Retina (tissue), 1 donor: ENCODE results near the gene CNTNAP2.

ENCODE experiments used
- DNase-seq: peaks from one replicate; pipeline ENCODE4 v3.0.0-alpha.2; 2016

Gene CNTNAP2

DNA sequence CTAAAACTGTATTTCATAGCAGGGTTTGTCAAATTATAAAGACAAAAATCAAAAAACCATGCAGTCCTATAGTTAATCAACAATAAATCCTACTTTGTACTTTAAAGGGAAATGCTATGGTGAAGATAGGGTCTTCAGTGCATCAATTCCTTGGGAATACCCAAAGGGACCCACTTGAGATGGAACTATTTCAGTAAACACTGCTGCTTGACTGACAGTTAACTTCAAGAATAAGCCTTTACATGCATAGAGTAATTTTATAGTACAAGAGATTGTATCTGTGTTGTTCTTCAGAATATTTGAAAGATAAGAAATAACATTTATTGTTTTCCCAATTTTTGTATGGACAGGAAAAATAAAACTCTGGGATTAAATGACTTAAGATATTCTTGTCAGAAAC is 1179.6 kb downstream of the CNTNAP2 start:
- DNase-seq, result no peak

GRCh38 chr7:147296986-147297385 is 1180.4 kb downstream of the CNTNAP2 start:
- DNase-seq, result no peak

GRCh38 chr7:147298611-147299043 is 1182.0 kb downstream of the CNTNAP2 start:
- no peak for DNase-seq

- DNase-seq, result no peak
These were observed 1183.7 kb downstream of the CNTNAP2 start for GRCh38 chr7:147300293-147300692.

- no peak for DNase-seq
These were observed 1187.8 kb downstream of the CNTNAP2 start for GRCh38 chr7:147304376-147304775.

DNA sequence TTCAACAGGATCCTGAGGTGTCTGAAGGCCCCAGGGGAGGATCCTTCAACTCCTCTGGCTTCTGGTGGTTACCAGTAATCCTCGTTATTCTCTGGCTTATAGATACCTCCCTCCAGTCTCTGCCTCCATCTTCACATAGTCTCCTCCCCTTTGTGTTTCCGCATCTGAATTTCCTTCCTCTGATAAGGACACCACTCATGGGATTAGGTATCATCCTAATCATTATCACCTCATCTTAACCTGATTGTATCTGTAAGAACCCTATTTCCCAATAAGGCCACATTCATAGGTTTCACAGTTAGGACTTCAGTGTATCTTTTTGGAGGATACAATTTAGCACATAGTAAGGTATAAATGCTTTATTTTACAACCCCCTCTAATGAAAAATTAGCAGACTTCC is 1189.2 kb downstream of the CNTNAP2 start:
- no peak for DNase-seq

DNA sequence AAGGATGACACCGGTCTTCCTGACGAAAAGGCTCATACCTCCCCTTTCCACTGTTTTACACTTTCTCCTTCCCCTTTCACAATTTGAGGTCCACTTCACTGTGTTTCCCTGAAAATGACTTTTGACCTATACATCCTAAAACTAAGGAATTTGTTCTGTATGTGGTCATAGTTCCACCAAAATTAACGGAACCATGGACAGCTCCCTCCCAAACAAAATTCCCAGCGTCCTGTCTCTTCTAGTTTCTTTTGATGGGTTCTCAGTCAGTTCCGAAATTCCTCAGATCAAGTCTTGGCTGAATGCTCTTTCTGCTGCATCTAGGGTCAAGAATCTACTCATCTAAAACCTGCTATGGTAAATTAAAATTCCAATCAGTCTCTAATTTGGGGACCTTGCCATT is 1191.9 kb downstream of the CNTNAP2 start:
- no peak for DNase-seq

DNA sequence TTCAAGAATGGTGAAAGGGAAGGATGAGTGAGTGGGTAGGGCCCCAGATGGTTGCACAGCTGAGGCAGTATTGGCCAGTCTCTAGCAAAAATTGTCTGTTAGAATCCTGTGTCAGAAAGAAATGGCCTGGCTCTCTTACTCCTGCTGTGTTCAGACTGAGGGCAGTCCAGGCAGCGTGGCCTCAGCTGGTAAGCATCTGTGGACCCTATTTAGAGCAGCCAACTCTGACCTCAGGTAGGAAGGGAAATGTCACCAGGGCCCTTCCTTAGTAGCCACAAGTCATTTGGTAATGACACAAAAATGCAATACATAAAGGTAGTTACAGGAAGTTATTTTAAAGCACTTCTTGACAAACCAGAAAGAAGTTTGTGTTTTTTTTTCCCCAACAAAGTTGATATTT is 1194.7 kb downstream of the CNTNAP2 start:
- DNase-seq, result no peak

DNA sequence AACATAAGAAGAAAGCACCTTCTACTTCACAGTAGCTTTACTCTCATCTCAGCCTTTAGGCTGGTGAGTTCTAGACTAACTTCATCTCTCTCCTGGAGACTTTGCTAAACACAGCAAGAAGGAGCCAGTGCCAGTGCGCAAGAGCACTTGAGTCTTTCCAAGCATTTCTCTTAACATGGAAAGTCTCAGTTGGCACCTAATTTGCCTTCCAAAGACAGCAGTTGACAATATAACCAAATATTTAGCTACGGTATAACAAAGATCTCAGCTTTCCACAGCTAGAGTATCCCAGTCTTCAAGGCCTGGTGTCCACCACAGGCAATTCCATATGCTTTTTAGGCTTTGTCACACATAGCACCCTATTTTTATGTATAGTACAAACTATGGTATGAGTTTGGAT is 1204.9 kb downstream of the CNTNAP2 start:
- DNase-seq, result no peak

GRCh38 chr7:147332988-147333387 is 1216.4 kb downstream of the CNTNAP2 start:
- no peak for DNase-seq

DNA sequence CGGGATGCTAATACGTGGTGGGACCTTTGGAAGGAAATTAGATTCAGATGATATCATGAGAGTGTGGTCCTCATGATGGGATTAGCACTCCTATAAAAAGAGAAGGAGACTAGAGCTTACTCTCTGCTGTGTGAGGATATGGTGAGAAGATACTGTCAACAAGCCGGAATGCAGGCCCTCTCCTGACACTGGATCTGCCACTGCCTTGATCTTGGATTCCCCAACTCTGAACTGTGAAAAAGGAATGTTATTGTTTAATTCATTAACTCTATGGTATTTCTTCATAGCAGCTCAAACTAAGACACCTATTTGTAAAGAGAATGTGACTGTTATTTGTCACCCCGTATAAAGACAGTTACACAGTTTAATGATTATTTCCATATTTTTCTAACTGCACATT is 1246.5 kb downstream of the CNTNAP2 start:
- DNase-seq, result no peak

- DNase-seq, result no peak
These were observed 1259.6 kb downstream of the CNTNAP2 start for GRCh38 chr7:147376192-147376591.

DNA sequence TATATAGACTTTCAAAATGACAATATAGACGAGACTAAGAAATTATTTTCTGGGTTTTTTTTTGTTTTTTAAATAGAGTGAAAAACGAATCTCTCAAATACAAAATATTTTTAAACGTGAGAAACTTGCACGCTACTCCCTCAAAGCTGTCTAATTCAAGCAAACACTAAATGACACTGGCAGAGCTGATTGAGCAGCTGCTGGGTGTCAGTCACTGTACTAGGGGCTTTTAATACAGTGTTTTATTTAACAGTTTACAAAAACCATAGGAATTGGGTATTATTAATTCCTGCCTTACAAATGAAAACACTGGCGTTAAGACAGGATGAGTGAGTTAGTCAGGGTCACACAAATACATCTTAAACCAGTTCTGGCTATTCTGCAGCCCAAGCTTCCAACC is 1264.3 kb downstream of the CNTNAP2 start:
- DNase-seq, result no peak

DNA sequence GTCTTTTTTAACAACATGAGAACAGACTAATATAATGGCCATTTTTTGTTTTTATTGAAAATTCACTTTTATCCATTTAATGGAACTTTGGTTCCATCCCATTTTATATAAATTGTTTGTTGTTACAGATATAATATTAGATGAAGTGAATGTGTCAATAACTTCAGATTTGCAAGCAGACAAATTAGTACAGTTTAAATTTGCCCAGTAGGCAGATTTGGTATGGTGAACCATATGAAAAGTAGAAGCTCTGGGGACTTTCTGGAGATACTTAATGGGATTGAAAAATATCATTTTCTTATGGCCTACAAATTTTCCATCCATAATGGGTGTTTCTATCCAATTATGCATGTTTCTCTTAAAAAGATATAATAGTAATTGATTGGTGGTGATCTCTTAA is 1277.7 kb downstream of the CNTNAP2 start:
- DNase-seq, result no peak

- no peak for DNase-seq
These were observed 1283.7 kb downstream of the CNTNAP2 start for GRCh38 chr7:147400221-147400689.

DNA sequence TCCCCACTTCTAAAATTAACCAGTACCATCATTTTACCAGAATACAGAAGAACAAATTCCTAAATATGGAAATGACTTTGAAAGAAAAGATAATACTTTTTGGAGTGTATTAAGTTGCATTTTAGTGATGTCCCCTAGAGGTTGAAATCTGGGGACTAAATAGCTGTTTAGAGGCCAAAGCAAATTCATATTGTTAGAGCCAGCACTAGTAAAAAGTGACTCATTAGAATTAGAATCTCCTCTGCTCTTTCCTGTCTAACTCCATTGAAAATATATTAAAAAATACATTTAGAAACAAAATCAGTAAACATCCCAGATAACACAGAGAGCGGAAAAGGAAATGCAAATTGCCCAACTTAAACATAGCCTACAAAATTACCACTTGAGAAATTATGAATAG is 1284.3 kb downstream of the CNTNAP2 start:
- DNase-seq, result no peak

- no peak for DNase-seq
These were observed 1289.0 kb downstream of the CNTNAP2 start for GRCh38 chr7:147405621-147406020.

DNA sequence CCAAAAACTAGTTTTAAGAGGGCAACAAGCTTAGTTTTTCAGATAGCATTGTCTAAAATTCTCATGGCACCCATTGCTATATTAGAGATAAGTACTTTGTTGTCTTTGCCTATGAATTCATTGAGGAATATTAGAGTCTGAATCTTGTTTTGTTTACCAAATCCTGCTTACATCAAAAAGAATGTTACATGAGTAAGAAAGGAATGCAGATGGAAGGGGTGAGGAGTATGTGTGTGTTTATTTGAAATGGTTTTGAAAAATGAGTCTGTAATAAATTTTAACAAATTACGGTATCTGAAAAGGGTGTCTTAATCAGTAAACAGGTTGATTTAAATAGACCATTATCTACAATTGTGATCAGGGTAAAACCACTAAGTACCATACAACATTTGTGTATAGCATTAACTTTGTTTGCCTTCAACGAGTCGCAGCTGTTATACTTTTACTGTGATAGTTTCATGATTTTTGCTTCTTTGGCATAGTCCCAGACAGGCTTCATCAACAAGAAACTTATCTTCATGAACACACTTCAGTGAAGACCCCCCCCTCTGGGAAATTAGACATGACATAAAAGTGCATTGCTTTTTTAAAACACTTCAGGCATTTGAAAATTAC is 1290.0 kb downstream of the CNTNAP2 start:
- DNase-seq, result no peak

GRCh38 chr7:147411096-147411495 is 1294.5 kb downstream of the CNTNAP2 start:
- no peak for DNase-seq

DNA sequence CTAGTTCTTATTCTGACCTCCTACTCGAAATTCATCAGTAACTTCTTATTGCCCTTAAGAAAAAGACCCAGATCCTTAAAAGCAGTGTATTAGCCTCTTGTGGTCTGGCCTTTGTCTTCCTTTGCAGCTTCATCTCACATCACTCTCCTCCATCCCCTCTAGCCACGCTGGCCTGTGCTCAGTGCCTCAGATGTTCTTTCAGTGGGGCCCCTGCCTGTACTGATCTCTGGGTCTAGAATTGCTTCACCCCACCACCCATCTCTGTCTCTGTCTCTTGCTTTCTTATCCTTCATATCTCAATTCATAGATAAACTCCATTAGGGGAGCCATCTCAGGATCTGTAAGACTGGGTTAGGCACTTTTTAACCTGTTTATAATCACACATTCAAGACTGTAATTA is 1295.5 kb downstream of the CNTNAP2 start:
- DNase-seq, result no peak

GRCh38 chr7:147412782-147413556 is 1296.4 kb downstream of the CNTNAP2 start:
- DNase-seq, result no peak

DNA sequence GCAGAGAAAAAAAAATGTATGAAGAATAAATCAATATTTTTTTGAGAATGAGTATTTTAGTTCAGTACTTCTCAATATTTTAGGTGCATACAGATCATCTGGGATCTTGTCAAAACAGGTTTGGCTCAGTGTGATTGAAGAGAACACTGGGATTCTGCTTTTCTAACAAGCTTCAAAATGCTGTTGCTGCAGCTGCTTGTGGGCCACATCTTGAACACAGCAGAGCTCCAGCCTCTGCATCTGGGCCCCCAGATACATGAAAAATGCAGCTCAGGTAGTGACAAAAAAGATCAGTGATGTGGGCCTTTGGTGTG is 1296.9 kb downstream of the CNTNAP2 start:
- DNase-seq, result no peak

DNA sequence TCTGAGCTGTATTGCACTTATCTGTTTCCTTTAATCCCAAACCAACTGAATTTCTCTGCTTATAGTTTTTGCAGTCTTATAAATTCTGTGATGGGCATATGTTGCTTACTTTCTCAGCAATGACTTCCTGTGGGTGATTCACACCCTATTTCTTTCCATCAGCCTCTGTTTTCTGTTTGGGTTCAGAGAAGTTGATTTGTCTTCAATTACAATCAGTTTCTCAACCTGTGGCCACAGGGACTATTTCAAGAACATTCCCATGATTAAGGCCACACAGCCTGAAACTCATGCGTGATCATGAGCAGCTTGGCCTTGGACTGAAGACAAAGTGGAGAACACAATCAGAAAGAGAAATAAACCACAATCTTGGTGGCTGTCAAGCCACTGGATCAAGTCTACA is 1299.4 kb downstream of the CNTNAP2 start:
- no peak for DNase-seq

- DNase-seq, result no peak
These were observed 1302.4 kb downstream of the CNTNAP2 start for GRCh38 chr7:147418966-147419365.

- DNase-seq, result no peak
These were observed 1307.3 kb downstream of the CNTNAP2 start for GRCh38 chr7:147423875-147424274.
